Gastroesophageal sphincter (tissue), 3 donors: Measurements from ENCODE around the gene FRMD4B.
"Not testable (repeated sequence)": the region's sequence is repeated elsewhere in the genome, so short reads cannot be mapped to it uniquely, and the experiment has no call there.

Experiments
- POLR2A ChIP-seq, 2 donors: fragments of 450-650 bp; IDR thresholded peaks; one replicate each; pipeline ENCODE4 v1.6.1; 2017; ENCODE audit warnings: antibody characterized with exemption in 2 of 2, mild to moderate bottlenecking in 2 of 2, moderate library complexity in 1 of 2
- TF ChIP-seq, protein P1 (sequence below), 4 experiments: fragments of 200-600 bp in 2 of 4; fragments of 450-650 bp in 2 of 4; sonication (generic) in 1 of 4; IDR thresholded peaks; one replicate each; pipeline ENCODE4 v1.5.1; 2017 to 2019; ENCODE audit warnings: antibody characterized with exemption in 4 of 4, mild to moderate bottlenecking in 2 of 4, moderate library complexity in 2 of 4

DNA sequence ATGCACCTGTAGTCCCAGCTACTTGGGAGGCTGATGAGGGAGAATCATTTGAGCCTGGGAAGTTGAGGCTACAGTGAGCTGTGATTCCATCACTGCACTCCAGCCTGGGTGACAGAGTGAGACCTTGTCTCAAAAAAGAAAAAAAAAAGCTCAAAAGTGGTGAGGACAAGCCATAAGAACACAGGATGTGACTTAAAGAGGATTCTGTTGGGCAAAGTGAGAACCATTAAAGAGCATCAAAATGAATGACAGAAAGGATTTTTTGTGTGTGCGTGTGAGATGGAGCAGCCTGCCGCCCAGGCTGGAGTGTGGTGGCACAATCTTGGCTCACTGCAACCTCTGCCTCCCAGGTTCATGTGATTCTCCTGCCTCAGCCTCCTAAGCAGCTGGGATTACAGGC is 119.8 kb downstream of the FRMD4B start:
- not testable (repeated sequence) for TF ChIP-seq POLR2A (IDR thresholded peaks at IDR 0.05)
- TF ChIP-seq, protein P1, sequence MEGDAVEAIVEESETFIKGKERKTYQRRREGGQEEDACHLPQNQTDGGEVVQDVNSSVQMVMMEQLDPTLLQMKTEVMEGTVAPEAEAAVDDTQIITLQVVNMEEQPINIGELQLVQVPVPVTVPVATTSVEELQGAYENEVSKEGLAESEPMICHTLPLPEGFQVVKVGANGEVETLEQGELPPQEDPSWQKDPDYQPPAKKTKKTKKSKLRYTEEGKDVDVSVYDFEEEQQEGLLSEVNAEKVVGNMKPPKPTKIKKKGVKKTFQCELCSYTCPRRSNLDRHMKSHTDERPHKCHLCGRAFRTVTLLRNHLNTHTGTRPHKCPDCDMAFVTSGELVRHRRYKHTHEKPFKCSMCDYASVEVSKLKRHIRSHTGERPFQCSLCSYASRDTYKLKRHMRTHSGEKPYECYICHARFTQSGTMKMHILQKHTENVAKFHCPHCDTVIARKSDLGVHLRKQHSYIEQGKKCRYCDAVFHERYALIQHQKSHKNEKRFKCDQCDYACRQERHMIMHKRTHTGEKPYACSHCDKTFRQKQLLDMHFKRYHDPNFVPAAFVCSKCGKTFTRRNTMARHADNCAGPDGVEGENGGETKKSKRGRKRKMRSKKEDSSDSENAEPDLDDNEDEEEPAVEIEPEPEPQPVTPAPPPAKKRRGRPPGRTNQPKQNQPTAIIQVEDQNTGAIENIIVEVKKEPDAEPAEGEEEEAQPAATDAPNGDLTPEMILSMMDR (IDR thresholded peaks at IDR 0.05) = not testable (repeated sequence)
